Measurements from ENCODE around the gene REC8.

The REC8 gene

DNA sequence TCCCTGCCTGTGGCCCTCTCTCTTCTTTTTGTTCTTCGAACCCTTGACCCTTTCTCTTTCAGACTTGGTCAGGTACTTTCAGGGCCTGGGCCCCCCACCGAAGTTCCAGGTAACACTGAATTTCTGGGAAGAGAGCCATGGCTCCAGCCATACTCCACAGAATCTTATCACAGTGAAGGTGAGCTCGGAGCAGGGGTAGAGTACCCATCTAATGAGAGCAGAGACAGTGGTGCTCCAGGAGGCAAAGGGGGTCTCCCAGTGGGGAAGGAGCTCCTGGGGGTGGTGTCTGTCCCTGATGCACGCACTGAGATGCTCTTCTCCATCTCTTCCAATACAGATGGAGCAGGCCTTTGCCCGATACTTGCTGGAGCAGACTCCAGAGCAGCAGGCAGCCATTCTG, 6.1 kb upstream of the REC8 start:
- Histone ChIP-seq H2BK120ac (ENCODE audit: low read depth, low read length) (no peak overlapping the region), H4K8ac (ENCODE audit: low read depth, low read length) (no peak overlapping the region), H3K36me3 (ENCODE audit: control insufficient read depth, insufficient read depth, low read length) (peaks cover 9% of the 10 kb centered on the region), H2BK5ac (ENCODE audit: low read length) (no peak overlapping the region), H3K27me3 (ENCODE audit: insufficient read depth, low read length, poor library complexity) (no peaks in the 10 kb centered on the region), H3K79me2 (ENCODE audit: control insufficient read depth, insufficient read depth, low read length) (no peaks in the 10 kb centered on the region), H2BK15ac (replicated peaks; ENCODE audit: low read depth) (no peak overlapping the region), H3K9ac (ENCODE audit: low read length) (no peak overlapping the region), H4K5ac (ENCODE audit: low read length) (no peak overlapping the region), H3K4me1 (ENCODE audit: control insufficient read depth, low read depth, low read length) (peaks cover 5% of the 10 kb centered on the region), H3K23ac (ENCODE audit: low read length) (no peak overlapping the region), H2AK5ac (ENCODE audit: low read length) (no peak overlapping the region), H3K4me2 (ENCODE audit: low read length) (no peak overlapping the region), H3K27ac (ENCODE audit: low read depth, low read length) (no peak overlapping the region), H3K4ac (ENCODE audit: low read depth, low read length) (no peak overlapping the region), H3K4me3 (ENCODE audit: low read length) (no peak overlapping the region), H3K18ac (ENCODE audit: low read length) (no peak overlapping the region), H3K79me1 (ENCODE audit: low read length) (peaks cover 2% of the 10 kb centered on the region), H3K56ac (ENCODE audit: low read length) (no peak overlapping the region)
- no CpG with 5 or more reads among the region's 5 CpGs for WGBS (ENCODE audit: extremely low coverage, insufficient coverage, low lambda C conversion rate)
- no peak for DNase-seq

DNA sequence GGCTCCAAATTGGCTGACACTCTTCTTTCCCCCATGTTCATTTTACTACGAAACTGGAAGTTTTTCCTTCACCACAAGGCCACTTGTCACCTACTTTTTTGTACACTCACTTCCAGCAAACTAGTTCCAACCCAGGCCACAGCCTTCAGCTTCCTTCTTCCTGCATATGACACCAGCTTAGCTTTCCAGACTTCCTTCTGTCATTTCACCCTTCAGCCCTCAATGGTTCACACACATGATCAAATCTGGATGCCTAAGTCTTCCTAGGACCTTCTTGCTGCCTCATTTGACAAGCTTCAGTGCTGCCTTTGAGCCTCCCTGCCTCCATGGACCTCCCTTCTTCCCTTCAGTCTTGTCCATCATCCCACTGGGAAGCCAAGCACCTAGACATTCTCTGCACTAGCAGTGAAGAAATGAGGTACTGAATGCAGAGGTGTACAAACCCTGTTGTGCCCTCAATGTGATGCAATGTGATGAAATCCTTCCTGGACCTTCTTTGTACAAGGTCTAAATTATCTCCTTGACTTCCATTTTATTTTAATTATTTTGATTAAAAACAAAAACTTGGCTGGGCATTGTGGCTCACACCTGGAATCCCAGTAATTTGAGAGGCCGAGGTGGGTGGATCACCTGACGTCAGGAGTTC, 4.3 kb upstream of the REC8 start:
- no peak overlapping the region for H3K4me2 ChIP-seq (ENCODE audit: low read length)
- no peak overlapping the region for H3K4me3 ChIP-seq (ENCODE audit: low read length)
- no peak overlapping the region for H2BK120ac ChIP-seq (ENCODE audit: low read depth, low read length)
- no peak overlapping the region for H3K23ac ChIP-seq (ENCODE audit: low read length)
- no peak overlapping the region for H3K9ac ChIP-seq (ENCODE audit: low read length)
- H3K27me3 ChIP-seq (ENCODE audit: insufficient read depth, low read length, poor library complexity) = no peaks in the 10 kb centered on the region
- no peak overlapping the region for H3K56ac ChIP-seq (ENCODE audit: low read length)
- no peaks in the 10 kb centered on the region for H3K79me1 ChIP-seq (ENCODE audit: low read length)
- H3K27ac ChIP-seq (ENCODE audit: low read depth, low read length) = no peak overlapping the region
- no peak overlapping the region for H2BK15ac ChIP-seq (replicated peaks; ENCODE audit: low read depth)
- no peak overlapping the region for H3K18ac ChIP-seq (ENCODE audit: low read length)
- no peaks in the 10 kb centered on the region for H3K79me2 ChIP-seq (ENCODE audit: control insufficient read depth, insufficient read depth, low read length)
- no CpG with 5 or more reads among the region's 3 CpGs for WGBS (ENCODE audit: extremely low coverage, insufficient coverage, low lambda C conversion rate)
- no peak overlapping the region for H3K4ac ChIP-seq (ENCODE audit: low read depth, low read length)
- peaks cover 3% of the 10 kb centered on the region for H3K4me1 ChIP-seq (ENCODE audit: control insufficient read depth, low read depth, low read length)
- H4K5ac ChIP-seq (ENCODE audit: low read length) = no peak overlapping the region
- H4K8ac ChIP-seq (ENCODE audit: low read depth, low read length) = no peak overlapping the region
- DNase-seq = no peak
- no peak overlapping the region for H2BK5ac ChIP-seq (ENCODE audit: low read length)
- H3K36me3 ChIP-seq (ENCODE audit: control insufficient read depth, insufficient read depth, low read length) = peaks cover 6% of the 10 kb centered on the region
- no peak overlapping the region for H2AK5ac ChIP-seq (ENCODE audit: low read length)

DNA sequence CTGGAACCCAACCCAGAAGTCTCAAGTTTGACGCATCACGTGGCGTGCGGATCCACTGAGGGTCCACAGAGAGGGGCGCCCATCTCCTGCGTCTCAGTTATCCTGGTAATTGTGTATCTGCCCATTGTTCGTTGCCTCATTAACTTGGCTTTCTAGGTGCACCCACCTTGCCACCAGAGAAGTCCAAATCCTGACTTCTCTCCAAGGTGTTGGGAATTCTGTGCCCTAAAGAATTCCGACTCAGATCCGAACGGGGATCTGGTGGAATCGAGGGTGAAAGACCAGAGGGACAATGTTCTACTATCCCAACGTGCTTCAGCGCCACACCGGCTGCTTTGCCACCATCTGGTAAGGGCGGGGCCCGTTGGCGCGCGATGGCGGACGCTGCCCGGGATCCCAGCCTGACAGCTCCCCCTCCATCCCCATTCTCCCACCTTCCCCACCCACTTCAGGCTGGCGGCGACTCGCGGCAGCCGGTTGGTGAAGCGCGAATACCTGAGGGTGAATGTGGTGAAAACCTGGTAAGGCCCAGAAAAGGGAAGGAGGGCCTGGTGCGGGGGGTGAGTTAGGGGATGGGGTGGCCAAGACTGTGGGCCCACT, 481 bp downstream of the REC8 start:
- H2AK5ac ChIP-seq (ENCODE audit: low read length) = no peak overlapping the region
- H3K4me1 ChIP-seq (ENCODE audit: control insufficient read depth, low read depth, low read length) = peaks cover 3% of the 10 kb centered on the region
- H3K56ac ChIP-seq (ENCODE audit: low read length) = peak overlapping the region; percentile 85
- no peaks in the 10 kb centered on the region for H3K36me3 ChIP-seq (ENCODE audit: control insufficient read depth, insufficient read depth, low read length)
- peak overlapping the region; percentile 75 for H3K9ac ChIP-seq (ENCODE audit: low read length)
- H4K5ac ChIP-seq (ENCODE audit: low read length) = no peak overlapping the region
- no peak overlapping the region for H3K23ac ChIP-seq (ENCODE audit: low read length)
- no peak overlapping the region for H2BK15ac ChIP-seq (replicated peaks; ENCODE audit: low read depth)
- H3K79me1 ChIP-seq (ENCODE audit: low read length) = no peaks in the 10 kb centered on the region
- no peak overlapping the region for H3K27ac ChIP-seq (ENCODE audit: low read depth, low read length)
- peak overlapping the region; percentile 92 for H3K4me2 ChIP-seq (ENCODE audit: low read length)
- DNase-seq = no peak
- no peak overlapping the region for H2BK5ac ChIP-seq (ENCODE audit: low read length)
- H3K27me3 ChIP-seq (ENCODE audit: insufficient read depth, low read length, poor library complexity) = no peaks in the 10 kb centered on the region
- no CpG with 5 or more reads among the region's 30 CpGs for whole genome bisulfite sequencing (ENCODE audit: extremely low coverage, insufficient coverage, low lambda C conversion rate)
- H4K8ac ChIP-seq (ENCODE audit: low read depth, low read length) = no peak overlapping the region
- H3K79me2 ChIP-seq (ENCODE audit: control insufficient read depth, insufficient read depth, low read length) = no peaks in the 10 kb centered on the region
- peak overlapping the region; percentile 57 for H3K4me3 ChIP-seq (ENCODE audit: low read length)
- no peak overlapping the region for H3K4ac ChIP-seq (ENCODE audit: low read depth, low read length)
- no peak overlapping the region for H2BK120ac ChIP-seq (ENCODE audit: low read depth, low read length)
- H3K18ac ChIP-seq (ENCODE audit: low read length) = no peak overlapping the region

DNA sequence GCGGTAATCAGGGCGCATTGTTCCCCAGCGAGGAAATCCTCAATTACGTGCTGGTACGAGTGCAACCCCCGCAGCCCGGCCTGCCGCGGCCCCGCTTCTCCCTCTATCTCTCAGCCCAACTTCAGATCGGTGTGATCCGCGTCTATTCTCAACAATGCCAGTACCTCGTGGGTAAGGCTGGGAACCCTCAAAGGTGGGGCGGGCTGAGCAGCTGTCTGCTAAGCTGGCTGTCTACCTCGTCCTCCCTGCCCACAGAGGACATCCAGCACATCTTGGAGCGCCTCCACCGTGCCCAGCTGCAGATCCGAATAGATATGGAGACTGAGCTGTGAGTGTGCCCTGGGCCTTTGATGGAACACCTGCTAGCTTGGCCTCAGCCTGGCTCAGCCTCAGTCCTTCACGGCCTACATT, 996 bp downstream of the REC8 start:
- WGBS (ENCODE audit: extremely low coverage, insufficient coverage, low lambda C conversion rate) = no CpG with 5 or more reads among the region's 20 CpGs
- no peak overlapping the region for H3K27ac ChIP-seq (ENCODE audit: low read depth, low read length)
- H3K18ac ChIP-seq (ENCODE audit: low read length) = no peak overlapping the region
- peak overlapping the region; percentile 85 for H3K56ac ChIP-seq (ENCODE audit: low read length)
- H2AK5ac ChIP-seq (ENCODE audit: low read length) = no peak overlapping the region
- no peak overlapping the region for H4K5ac ChIP-seq (ENCODE audit: low read length)
- no peak overlapping the region for H3K23ac ChIP-seq (ENCODE audit: low read length)
- no peak overlapping the region for H2BK120ac ChIP-seq (ENCODE audit: low read depth, low read length)
- H3K4ac ChIP-seq (ENCODE audit: low read depth, low read length) = no peak overlapping the region
- no peak overlapping the region for H3K4me3 ChIP-seq (ENCODE audit: low read length)
- no peak overlapping the region for H2BK5ac ChIP-seq (ENCODE audit: low read length)
- no peak overlapping the region for H3K4me2 ChIP-seq (ENCODE audit: low read length)
- no peaks in the 10 kb centered on the region for H3K36me3 ChIP-seq (ENCODE audit: control insufficient read depth, insufficient read depth, low read length)
- H3K27me3 ChIP-seq (ENCODE audit: insufficient read depth, low read length, poor library complexity) = no peaks in the 10 kb centered on the region
- H3K79me1 ChIP-seq (ENCODE audit: low read length) = no peaks in the 10 kb centered on the region
- H4K8ac ChIP-seq (ENCODE audit: low read depth, low read length) = no peak overlapping the region
- H3K79me2 ChIP-seq (ENCODE audit: control insufficient read depth, insufficient read depth, low read length) = no peaks in the 10 kb centered on the region
- DNase-seq = no peak
- H3K9ac ChIP-seq (ENCODE audit: low read length) = no peak overlapping the region
- peaks cover 3% of the 10 kb centered on the region for H3K4me1 ChIP-seq (ENCODE audit: control insufficient read depth, low read depth, low read length)
- no peak overlapping the region for H2BK15ac ChIP-seq (replicated peaks; ENCODE audit: low read depth)

DNA sequence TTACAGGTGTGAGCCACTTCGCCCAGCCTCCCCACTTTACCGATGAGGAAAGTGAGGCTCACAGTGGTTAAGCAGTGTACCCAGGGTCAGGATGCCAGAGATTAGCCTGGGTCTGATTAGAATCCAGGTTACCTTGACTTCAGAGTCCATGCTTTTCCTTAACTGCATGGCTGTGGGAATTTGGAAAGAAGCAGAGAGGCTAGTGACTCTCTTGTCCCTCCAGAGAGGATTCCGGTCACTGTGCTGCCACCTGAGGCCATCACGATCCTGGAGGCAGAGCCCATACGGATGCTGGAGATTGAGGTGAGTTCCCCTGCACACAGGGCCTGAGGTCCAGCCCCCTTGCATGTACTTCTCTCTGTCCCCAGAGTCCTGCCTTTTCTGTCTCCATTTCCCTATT, 4.7 kb downstream of the REC8 start:
- Histone ChIP-seq H3K4me3 (ENCODE audit: low read length) (no peak overlapping the region), H3K4me2 (ENCODE audit: low read length) (no peak overlapping the region), H3K18ac (ENCODE audit: low read length) (no peak overlapping the region), H2BK15ac (replicated peaks; ENCODE audit: low read depth) (no peak overlapping the region), H3K4me1 (ENCODE audit: control insufficient read depth, low read depth, low read length) (peaks cover 3% of the 10 kb centered on the region), H3K79me1 (ENCODE audit: low read length) (no peaks in the 10 kb centered on the region), H2BK5ac (ENCODE audit: low read length) (no peak overlapping the region), H3K36me3 (ENCODE audit: control insufficient read depth, insufficient read depth, low read length) (peaks cover 8% of the 10 kb centered on the region), H2AK5ac (ENCODE audit: low read length) (no peak overlapping the region), H3K27ac (ENCODE audit: low read depth, low read length) (no peak overlapping the region), H3K9ac (ENCODE audit: low read length) (no peak overlapping the region), H4K5ac (ENCODE audit: low read length) (no peak overlapping the region), H3K23ac (ENCODE audit: low read length) (no peak overlapping the region), H3K56ac (ENCODE audit: low read length) (no peak overlapping the region), H3K79me2 (ENCODE audit: control insufficient read depth, insufficient read depth, low read length) (no peaks in the 10 kb centered on the region), H4K8ac (ENCODE audit: low read depth, low read length) (no peak overlapping the region), H2BK120ac (ENCODE audit: low read depth, low read length) (no peak overlapping the region), H3K4ac (ENCODE audit: low read depth, low read length) (no peak overlapping the region), H3K27me3 (ENCODE audit: insufficient read depth, low read length, poor library complexity) (no peaks in the 10 kb centered on the region)
- DNase-seq = no peak
- no CpG with 5 or more reads among the region's 5 CpGs for WGBS (ENCODE audit: extremely low coverage, insufficient coverage, low lambda C conversion rate)

Data from mesendoderm (in vitro differentiated cells).